OCI-LY1 (cell line): Measurements from ENCODE around the gene C12orf60.

Experiments
- EZH2 ChIP-seq: fragments of 200-600 bp; sonication (generic), shearing (Covaris generic); IDR thresholded peaks from 2 replicates; pipeline ENCODE4 v1.8.0; 2017; ENCODE audit warnings: borderline replicate concordance, mixed run types, mild to moderate bottlenecking, antibody characterized with exemption, low read length, moderate library complexity, mixed read lengths
- TF ChIP-seq, protein P1 (sequence below): fragments of 200-600 bp; sonication (generic), shearing (Covaris generic); IDR thresholded peaks from 2 replicates; pipeline ENCODE4 v1.5.1; 2017; ENCODE audit warnings: mild to moderate bottlenecking, antibody characterized with exemption, low read length, moderate library complexity, mixed read lengths

GRCh38 chr12:14802247-14802646, 1.2 kb upstream of the C12orf60 start:
- TF ChIP-seq, protein P1, sequence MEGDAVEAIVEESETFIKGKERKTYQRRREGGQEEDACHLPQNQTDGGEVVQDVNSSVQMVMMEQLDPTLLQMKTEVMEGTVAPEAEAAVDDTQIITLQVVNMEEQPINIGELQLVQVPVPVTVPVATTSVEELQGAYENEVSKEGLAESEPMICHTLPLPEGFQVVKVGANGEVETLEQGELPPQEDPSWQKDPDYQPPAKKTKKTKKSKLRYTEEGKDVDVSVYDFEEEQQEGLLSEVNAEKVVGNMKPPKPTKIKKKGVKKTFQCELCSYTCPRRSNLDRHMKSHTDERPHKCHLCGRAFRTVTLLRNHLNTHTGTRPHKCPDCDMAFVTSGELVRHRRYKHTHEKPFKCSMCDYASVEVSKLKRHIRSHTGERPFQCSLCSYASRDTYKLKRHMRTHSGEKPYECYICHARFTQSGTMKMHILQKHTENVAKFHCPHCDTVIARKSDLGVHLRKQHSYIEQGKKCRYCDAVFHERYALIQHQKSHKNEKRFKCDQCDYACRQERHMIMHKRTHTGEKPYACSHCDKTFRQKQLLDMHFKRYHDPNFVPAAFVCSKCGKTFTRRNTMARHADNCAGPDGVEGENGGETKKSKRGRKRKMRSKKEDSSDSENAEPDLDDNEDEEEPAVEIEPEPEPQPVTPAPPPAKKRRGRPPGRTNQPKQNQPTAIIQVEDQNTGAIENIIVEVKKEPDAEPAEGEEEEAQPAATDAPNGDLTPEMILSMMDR: no peak
- no peak for TF ChIP-seq EZH2
